NB4 (cell line): ENCODE measurements around the gene SMIM35.

ENCODE experiments used
- DNase-seq: peaks from one replicate; pipeline ENCODE4 v3.0.0; 2010; ENCODE audit warnings: low read depth
- H3K4me3 ChIP-seq: one replicate; pipeline ENCODE4 v1.5.1; 2011; ENCODE audit warnings: mild to moderate bottlenecking, low read depth, low read length, moderate library complexity
- MYC ChIP-seq: IDR thresholded peaks from 2 replicates; pipeline ENCODE4 v1.6.1; 2011; ENCODE audit warnings: low read depth, low read length
- POLR2A ChIP-seq: IDR thresholded peaks from 2 replicates; pipeline ENCODE4 v1.6.1; 2011; ENCODE audit warnings: mild to moderate bottlenecking; ENCODE audit not compliant: insufficient read length; ENCODE audit errors: extremely low read depth
- TF ChIP-seq, protein P1 (sequence below): IDR thresholded peaks from 2 replicates; pipeline ENCODE4 v1.6.1; 2011; ENCODE audit warnings: low read depth, low read length
- TF ChIP-seq, protein P2 (sequence below): IDR thresholded peaks from one replicate; pipeline ENCODE4 v1.5.1; 2012; ENCODE audit warnings: low read depth, low read length

SMIM35 gene

DNA sequence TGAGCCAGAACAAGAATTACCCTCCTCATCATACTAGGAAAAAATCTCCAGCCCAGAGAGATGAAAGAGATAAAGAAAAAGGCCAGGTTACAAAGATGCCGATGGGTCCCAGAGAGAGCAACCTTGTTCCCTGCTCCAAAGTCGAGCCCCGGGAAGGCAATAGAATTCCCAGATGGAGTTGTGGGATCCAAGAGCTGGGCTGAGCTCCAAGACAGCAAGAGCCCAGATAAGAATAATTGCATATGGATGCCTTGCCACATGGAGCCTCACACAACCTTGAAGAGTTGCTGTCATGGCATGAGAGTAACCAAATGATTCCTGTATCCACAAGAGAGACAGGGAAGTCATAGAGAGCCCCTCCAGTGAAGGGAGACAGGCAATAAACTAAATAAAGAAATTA lies 69.7 kb downstream of the SMIM35 start:
- H3K4me3 ChIP-seq = no peak overlapping the region
- no peak for DNase-seq
- TF ChIP-seq, protein P1, sequence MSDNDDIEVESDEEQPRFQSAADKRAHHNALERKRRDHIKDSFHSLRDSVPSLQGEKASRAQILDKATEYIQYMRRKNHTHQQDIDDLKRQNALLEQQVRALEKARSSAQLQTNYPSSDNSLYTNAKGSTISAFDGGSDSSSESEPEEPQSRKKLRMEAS = no peak
- TF ChIP-seq, protein P2, sequence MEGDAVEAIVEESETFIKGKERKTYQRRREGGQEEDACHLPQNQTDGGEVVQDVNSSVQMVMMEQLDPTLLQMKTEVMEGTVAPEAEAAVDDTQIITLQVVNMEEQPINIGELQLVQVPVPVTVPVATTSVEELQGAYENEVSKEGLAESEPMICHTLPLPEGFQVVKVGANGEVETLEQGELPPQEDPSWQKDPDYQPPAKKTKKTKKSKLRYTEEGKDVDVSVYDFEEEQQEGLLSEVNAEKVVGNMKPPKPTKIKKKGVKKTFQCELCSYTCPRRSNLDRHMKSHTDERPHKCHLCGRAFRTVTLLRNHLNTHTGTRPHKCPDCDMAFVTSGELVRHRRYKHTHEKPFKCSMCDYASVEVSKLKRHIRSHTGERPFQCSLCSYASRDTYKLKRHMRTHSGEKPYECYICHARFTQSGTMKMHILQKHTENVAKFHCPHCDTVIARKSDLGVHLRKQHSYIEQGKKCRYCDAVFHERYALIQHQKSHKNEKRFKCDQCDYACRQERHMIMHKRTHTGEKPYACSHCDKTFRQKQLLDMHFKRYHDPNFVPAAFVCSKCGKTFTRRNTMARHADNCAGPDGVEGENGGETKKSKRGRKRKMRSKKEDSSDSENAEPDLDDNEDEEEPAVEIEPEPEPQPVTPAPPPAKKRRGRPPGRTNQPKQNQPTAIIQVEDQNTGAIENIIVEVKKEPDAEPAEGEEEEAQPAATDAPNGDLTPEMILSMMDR = no peak
- TF ChIP-seq POLR2A = no peak
- TF ChIP-seq MYC = no peak

DNA sequence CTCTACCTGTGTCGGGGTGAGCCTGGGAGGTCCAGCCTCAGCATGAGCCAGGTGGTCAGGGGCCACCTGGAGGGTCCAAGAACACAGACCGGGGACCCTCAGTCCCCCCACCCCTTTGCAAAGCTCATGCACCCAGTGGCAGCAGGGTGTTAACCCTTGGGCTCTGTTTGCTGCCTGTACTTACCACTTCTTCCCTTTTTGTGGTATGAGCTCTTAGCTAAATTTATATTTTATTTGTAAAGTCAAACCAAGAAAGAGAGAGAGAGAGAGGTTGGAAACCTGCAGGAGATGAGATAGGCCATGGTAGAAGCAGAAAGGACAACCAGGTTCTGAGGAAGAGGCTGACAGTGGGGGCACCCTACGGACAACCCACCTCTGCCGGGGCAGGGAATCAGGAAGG lies 70.7 kb downstream of the SMIM35 start:
- TF ChIP-seq MYC (no peak), POLR2A (no peak)
- TF ChIP-seq, protein P1 = no peak
- no peak overlapping the region for H3K4me3 ChIP-seq
- peak; percentile 78 for DNase-seq

DNA sequence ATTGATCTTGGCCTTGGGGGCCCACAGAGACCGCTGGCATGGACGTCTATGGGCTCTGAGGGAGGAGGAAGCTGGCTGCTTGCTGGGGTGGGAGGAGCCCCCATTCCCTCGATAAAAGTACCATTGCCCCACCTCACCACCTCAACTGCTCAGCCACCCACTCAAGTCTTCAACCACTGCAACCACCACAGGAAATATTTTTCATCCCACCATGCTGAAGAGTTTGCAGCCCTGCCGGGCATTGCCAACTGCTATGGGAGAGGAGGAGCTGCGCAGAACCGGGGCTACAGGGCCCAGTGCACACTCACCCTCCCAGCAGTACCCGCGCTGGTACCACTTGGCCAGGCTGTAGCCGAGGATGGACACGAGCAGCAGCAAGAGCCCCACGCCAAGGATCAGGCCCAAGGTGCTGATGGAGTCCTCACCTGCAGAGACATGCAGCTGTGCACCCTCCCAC lies 71.3 kb downstream of the SMIM35 start:
- DNase-seq = peak; percentile 93
- peak overlapping the region; percentile 3 for H3K4me3 ChIP-seq
- TF ChIP-seq, protein P2 = no peak
- TF ChIP-seq POLR2A (no peak), MYC (0 out of 2 replicates have a peak, but pooled peaks have one; percentile 31)
- TF ChIP-seq, protein P1 = no peak

DNA sequence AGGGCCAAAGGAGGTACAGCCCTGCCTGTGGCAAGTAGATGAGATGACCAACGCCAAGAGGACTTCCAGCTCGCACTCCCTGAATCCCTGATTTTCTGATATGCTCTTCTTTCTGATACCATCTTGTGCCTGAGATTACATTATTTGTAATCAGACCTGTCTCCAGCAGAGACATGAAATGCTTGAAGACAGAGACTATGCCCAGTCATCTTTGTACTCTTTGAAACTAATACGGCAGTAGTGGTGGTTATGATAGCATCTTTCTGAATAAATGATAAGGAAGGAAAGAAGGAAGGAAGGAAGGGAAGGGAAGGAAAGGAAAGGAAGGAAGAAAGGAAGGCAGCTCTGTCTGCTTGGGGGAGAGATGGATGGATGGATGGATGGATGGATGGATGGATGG lies 72.7 kb downstream of the SMIM35 start:
- DNase-seq = no peak
- H3K4me3 ChIP-seq = no peak overlapping the region
- TF ChIP-seq, protein P1 = no peak
- TF ChIP-seq POLR2A = no peak
- TF ChIP-seq, protein P2 = no peak
- no peak for TF ChIP-seq MYC

DNA sequence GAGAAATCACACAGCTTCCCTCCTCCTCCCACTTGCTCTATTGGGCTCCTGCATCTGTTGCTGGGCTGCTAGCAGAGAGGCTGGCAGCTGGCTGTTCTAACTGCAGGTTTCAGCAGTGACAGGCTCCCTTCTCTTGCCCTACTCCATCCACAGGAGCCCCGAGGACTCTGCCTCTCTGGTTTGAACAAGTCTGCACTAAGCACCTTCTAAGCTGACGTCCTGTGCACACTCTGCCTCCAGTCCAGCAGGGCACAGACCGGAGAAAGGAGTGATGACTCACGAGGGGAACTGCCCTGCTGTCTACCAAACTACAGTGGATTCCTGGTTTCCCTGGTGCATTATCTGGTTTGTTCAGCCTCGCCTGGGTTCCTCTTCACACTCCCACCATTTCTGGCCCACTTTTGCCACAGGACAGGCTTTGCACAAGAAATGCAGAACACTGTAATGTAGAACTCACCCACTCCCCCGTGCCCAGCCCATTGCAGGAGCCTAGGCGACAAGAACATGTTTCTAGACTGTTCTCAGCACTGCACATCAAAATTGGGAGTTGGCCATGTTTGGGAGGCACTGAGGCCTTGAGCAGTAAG lies 74.6 kb downstream of the SMIM35 start:
- H3K4me3 ChIP-seq = no peak overlapping the region
- TF ChIP-seq, protein P1 = peak; percentile 32; the same call in 1 of the 2 replicates
- TF ChIP-seq MYC = no peak
- TF ChIP-seq POLR2A = no peak

DNA sequence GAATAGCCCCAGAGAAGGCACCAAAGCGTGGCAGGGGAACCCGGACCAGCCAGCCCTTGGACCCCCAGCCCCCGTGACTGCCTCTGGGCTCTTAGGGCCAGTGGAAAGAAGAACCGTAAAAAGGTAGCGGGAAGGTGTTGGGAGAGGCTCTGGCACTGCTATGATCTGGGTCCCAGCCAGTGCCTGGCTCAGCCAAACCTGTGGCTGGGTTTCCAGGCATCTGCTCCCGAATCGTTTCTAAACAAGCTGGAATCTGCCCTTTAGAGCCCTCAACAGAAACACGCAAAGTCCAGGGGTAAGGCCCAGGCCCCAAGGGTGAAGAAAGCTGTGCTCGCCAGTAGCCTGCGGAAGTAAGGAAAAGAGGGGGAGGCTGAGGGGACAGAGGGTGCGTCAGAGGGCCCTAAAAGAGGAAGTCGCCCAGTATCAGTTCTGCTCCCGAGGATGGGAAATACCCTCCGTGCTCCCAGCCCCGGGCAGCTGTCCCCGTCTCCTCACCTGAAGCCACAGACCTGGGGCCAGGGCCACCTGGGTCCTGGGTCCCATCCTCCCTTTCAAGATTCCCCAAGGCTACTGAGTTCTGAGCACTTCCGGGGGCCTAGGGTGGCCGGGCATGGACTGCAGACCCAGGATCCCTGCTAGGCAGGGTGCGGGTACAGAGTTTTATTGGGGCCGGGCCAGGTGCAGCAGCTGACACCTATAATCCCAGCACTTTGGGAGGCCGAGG lies 75.9 kb downstream of the SMIM35 start:
- peak; percentile 93 for DNase-seq
- no peak overlapping the region for H3K4me3 ChIP-seq
- TF ChIP-seq POLR2A = no peak
- TF ChIP-seq, protein P1 = 0 out of 2 replicates have a peak, but pooled peaks have one; percentile 18
- TF ChIP-seq MYC = peak; percentile 40; the same call in 1 of the 2 replicates

More for the DNA sequence above, 74.6 kb downstream of the SMIM35 start:
- peak; percentile 98 for DNase-seq
